ENCODE measurements around the gene NRM. TPM values are rescaled to one million over a fixed set of nuclear protein-coding genes. Genes with fewer than 3 reads are reported as not detected.
A peak's percentile ranks its signal among the peaks of the same experiment; 100 is the strongest.

Gene NRM
- total and polyA plus RNA-seq, 9 donors, result 3.4 to 23.2 (median 15.3) TPM

DNA sequence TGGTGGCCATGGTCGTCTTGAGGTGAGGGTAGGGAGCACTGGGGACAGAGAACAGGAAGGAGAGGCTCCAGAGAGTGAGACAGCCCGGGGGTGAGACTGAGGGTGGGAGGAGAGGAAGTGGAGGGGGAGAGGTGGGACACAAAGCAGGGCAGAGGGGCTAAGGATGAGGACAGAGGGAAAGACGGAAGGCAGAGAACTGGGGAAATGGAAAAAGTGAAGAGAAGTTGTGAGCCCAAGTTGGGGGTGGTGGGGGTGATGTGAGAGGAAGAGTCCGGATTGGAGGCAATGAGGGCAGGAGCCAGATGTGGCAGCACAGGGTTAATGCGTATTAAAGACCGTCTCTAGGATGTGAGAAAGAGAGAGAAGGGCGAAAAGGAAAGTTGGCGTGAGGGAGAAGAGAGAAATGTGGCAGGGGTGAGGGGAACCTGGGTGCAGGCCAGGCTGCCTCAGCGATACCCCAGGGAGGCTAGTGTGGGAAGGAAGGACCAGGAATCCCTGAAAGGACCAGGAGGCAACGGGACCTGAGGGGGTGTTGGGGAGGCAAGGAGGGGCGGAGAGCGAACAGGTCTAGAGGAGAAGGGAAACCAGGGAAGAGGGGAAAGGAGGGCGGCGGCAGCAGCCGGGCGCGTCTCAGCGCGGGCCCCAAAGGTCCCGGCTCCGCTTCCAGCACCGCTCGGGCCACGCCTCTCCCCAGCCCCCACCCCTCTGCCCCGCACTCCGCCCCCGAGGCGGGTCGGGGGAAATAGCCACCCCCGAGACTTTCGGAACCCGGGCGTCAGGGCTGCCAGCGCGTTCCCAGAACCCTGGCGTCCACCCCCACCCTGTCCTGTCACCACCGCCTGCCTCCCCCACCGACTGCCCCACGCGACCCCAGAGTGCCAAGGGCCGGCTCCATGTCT lies 4.5 kb downstream of the NRM start, which contains the start of gene PPP1R18:
PPP1R18 (minus strand) TSS at position 637 of the 899 bp plus-strand sequence; CDS start at position 10, 627 bp downstream.
- peak within 1 kb of the TSS; percentile 54 for H3K4me3 ChIP-seq
- H3K27ac ChIP-seq, result peak within 1 kb of the TSS; percentile 95 to 96
- 1 to 2% (median 2%) methylated on average over 39 to 41 of the region's 41 CpGs for WGBS, 3 donors
- peak; percentile 17 for TF ChIP-seq POLR2A (IDR thresholded peaks at IDR 0.05)
- no peak for TF ChIP-seq EP300 (IDR thresholded peaks at IDR 0.05)
- TF ChIP-seq, protein P1, sequence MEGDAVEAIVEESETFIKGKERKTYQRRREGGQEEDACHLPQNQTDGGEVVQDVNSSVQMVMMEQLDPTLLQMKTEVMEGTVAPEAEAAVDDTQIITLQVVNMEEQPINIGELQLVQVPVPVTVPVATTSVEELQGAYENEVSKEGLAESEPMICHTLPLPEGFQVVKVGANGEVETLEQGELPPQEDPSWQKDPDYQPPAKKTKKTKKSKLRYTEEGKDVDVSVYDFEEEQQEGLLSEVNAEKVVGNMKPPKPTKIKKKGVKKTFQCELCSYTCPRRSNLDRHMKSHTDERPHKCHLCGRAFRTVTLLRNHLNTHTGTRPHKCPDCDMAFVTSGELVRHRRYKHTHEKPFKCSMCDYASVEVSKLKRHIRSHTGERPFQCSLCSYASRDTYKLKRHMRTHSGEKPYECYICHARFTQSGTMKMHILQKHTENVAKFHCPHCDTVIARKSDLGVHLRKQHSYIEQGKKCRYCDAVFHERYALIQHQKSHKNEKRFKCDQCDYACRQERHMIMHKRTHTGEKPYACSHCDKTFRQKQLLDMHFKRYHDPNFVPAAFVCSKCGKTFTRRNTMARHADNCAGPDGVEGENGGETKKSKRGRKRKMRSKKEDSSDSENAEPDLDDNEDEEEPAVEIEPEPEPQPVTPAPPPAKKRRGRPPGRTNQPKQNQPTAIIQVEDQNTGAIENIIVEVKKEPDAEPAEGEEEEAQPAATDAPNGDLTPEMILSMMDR (IDR thresholded peaks at IDR 0.05), result no peak
- no peaks in the 10 kb centered on the region for H3K9me3 ChIP-seq
- no peaks in the 10 kb centered on the region for H3K27me3 ChIP-seq
- no peaks in the 10 kb centered on the region for H3K36me3 ChIP-seq
- intact Hi-C loops (cut with DNase I), result loop anchor here in 3 of 4 donors (2.0 to 10.0 kb wide), 3 partner anchors 35 to 199 kb away; partner anchors contain the start of genes TUBB (in 3 of the 3), DDR1 (in 2 of the 3), MRPS18B (in 1 of the 3) and PPP1R10 (in 1 of the 3)
- peaks cover 11% of the 10 kb centered on the region for H3K4me1 ChIP-seq (ENCODE audit: insufficient read depth)
- peak; percentile 82 to 87 (median 82) for DNase-seq

- intact Hi-C loops (cut with DNase I), result loop anchor here in 3 of 4 donors (2.0 to 10.0 kb wide), 3 partner anchors 35 to 199 kb away; partner anchors contain the start of genes TUBB (in 3 of the 3), DDR1 (in 2 of the 3), MRPS18B (in 1 of the 3) and PPP1R10 (in 1 of the 3)
- peak overlapping the region; percentile 54 for H3K4me3 ChIP-seq
- TF ChIP-seq EP300 (IDR thresholded peaks at IDR 0.05) (no peak), POLR2A (IDR thresholded peaks at IDR 0.05) (no peak)
- TF ChIP-seq, protein P1 (IDR thresholded peaks at IDR 0.05), result no peak
- H3K27me3 ChIP-seq, result no peaks in the 10 kb centered on the region
- no peaks in the 10 kb centered on the region for H3K36me3 ChIP-seq
- DNase-seq, result peak in 2 of 5 donors; percentile 50 to 52
- WGBS, 3 donors, result 43 to 53% (median 47%) methylated on average over 29 of the region's 29 CpGs
- no peaks in the 10 kb centered on the region for H3K9me3 ChIP-seq
- peaks cover 11% of the 10 kb centered on the region for H3K4me1 ChIP-seq (ENCODE audit: insufficient read depth)
- H3K27ac ChIP-seq, result peak overlapping the region; percentile 95 to 96
Measured at GRCh38 chr6:30685157-30686008, 5.4 kb downstream of the NRM start.

- H3K4me1 ChIP-seq (ENCODE audit: insufficient read depth), result peaks cover 15% of the 10 kb centered on the region
- TF ChIP-seq, protein P1 (IDR thresholded peaks at IDR 0.05), result no peak
- no peak for TF ChIP-seq POLR2A (IDR thresholded peaks at IDR 0.05)
- TF ChIP-seq EP300 (IDR thresholded peaks at IDR 0.05), result no peak
- intact Hi-C loops (cut with DNase I), result loop anchor here in 3 of 4 donors (5.0 to 10.0 kb wide), 2 partner anchors 67 to 200 kb away; partner anchors contain the start of genes DDR1 (in 2 of the 3), MRPS18B (in 1 of the 3) and PPP1R10 (in 1 of the 3)
- WGBS, 3 donors, result 25 to 28% (median 26%) methylated on average over 14 to 21 of the region's 21 CpGs
- H3K36me3 ChIP-seq, result no peaks in the 10 kb centered on the region
- DNase-seq, result peak in 3 of 5 donors; percentile 42 to 53 (median 51)
- peak overlapping the region; percentile 95 to 96 for H3K27ac ChIP-seq
- H3K27me3 ChIP-seq, result no peaks in the 10 kb centered on the region
- peak overlapping the region; percentile 54 for H3K4me3 ChIP-seq
- H3K9me3 ChIP-seq, result no peaks in the 10 kb centered on the region
Measured at GRCh38 chr6:30684386-30685156, 6.2 kb downstream of the NRM start.
